ENCODE measurements around the gene MTMR4.

DNA sequence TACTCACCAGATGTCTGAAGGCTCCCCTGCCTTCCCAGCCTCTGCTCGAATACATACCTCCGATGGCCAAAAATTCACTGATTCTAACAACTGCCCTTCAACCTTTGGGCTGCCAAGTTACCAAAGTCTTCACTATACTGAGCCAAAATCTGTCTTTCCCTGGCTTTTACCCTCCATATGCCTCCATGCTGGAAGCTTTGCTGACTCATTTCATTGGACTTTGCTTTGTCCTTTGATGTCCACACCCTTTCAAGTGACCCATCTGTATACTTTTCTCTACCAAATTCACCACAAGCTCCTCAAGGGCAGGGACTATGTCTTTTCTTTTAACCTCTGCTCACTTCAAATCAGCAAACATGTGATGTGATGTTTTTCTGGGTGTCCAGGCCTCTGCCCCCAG is 21.0 kb upstream of the MTMR4 start:
- TF ChIP-seq POLR2A (IDR thresholded peaks at IDR 0.05) (no peak), CTCF (IDR thresholded peaks at IDR 0.05) (no peak)

All from lower leg skin (tissue), 3 donors.